Panc1 (cell line): ENCODE results near the gene DUOXA1. TPM values are rescaled to one million over a fixed set of nuclear protein-coding genes. Genes with fewer than 3 reads are reported as not detected.
"Not testable (repeated sequence)": the region's sequence is repeated elsewhere in the genome, so short reads cannot be mapped to it uniquely, and the experiment has no call there.

ENCODE experiments used
- ATAC-seq: fragments of 200-7000 bp; cut with Tn5 transposase; 2 replicates; pipeline ENCODE4 v1.9.1; 2020; ENCODE audit warnings: mild to moderate bottlenecking, moderate library complexity
- BruUV-seq: library from RNA; stranded (reverse); fragments of 400-500 nt; replicated peaks from 2 replicates; lab custom pipeline; 2021; lab: Mats Ljungman, UMichigan
- CTCF ChIA-PET: fragments of 300-600 bp; sonication (Branson Sonifier 250); formaldehyde crosslinking; loops from one replicate; lab custom pipeline; 2022; ENCODE audit warnings: antibody characterized with exemption; lab: Charles Lee
- POLR2A ChIA-PET: fragments of 300-600 bp; sonication (Branson Sonifier 250); formaldehyde crosslinking; loops from one replicate; lab custom pipeline; 2022; ENCODE audit warnings: antibody characterized with exemption; lab: Charles Lee
- DNase-seq: peaks from one replicate; pipeline ENCODE4 v3.0.0-alpha.2; 2010; ENCODE audit warnings: low read depth, low spot score
- H3K27ac ChIP-seq: 2 replicates; pipeline ENCODE4 v1.5.1; 2011; ENCODE audit warnings: mild to moderate bottlenecking, low read length, inconsistent platforms
- H3K27me3 ChIP-seq: fragments of 200-500 bp; sonication (Bioruptor generic); 2 replicates; pipeline ENCODE4 v1.6.0; 2014; ENCODE audit warnings: low read length, inconsistent platforms; ENCODE audit not compliant: control insufficient read depth, insufficient read depth
- H3K36me3 ChIP-seq: fragments of 200-500 bp; sonication (Bioruptor generic); 2 replicates; pipeline ENCODE4 v1.5.1; 2014; ENCODE audit warnings: inconsistent platforms, mild to moderate bottlenecking, low read length, moderate library complexity; ENCODE audit not compliant: control insufficient read depth, insufficient read depth
- H3K4me1 ChIP-seq: 2 replicates; pipeline ENCODE4 v1.5.1; 2011; ENCODE audit warnings: inconsistent platforms, mild to moderate bottlenecking, low read length, moderate library complexity; ENCODE audit not compliant: control insufficient read depth, insufficient read depth
- H3K4me3 ChIP-seq, 2 experiments: 2 replicates each; pipeline ENCODE4 v1.5.1; 2011 to 2012; ENCODE audit warnings: low read depth in 2 of 2, low read length in 2 of 2, mild to moderate bottlenecking in 2 of 2, inconsistent platforms in 1 of 2, moderate library complexity in 1 of 2
- H3K9me3 ChIP-seq: fragments of 200-500 bp; sonication (Bioruptor generic); 2 replicates; pipeline ENCODE4 v1.5.1; 2014; ENCODE audit warnings: low read depth, mild to moderate bottlenecking, inconsistent platforms, low read length, moderate library complexity; ENCODE audit not compliant: control insufficient read depth, insufficient read depth
- in situ Hi-C: cut with HindIII; loops from 2 replicates; pipeline ENCODE4 v1.10.0; 2016; ENCODE audit warnings: low sequenced_read_pairs, low pct_unique_long_range_greater_than_20kb
- intact Hi-C: fragments of 100-400 bp; cut with micrococcal nuclease; formaldehyde crosslinking; loops from one replicate; pipeline ENCODE4 v1.10.0; 2022; ENCODE audit not compliant: unreplicated experiment
- total RNA-seq: library from RNA; stranded (reverse); gene quantifications from one replicate; pipeline ENCODE4 v1.2.1, GENCODE V29; 2021; ENCODE audit not compliant: unreplicated experiment

Gene DUOXA1
- total RNA-seq, 1 experiment from 2014 or later: not detected

- BruUV-seq, H3K27me3 ChIP-seq, DNase-seq, H3K4me3 ChIP-seq, H3K27ac ChIP-seq, H3K4me1 ChIP-seq, POLR2A ChIA-PET, in situ Hi-C loops, H3K9me3 ChIP-seq, ATAC-seq, intact Hi-C loops, CTCF ChIA-PET, H3K36me3 ChIP-seq: not testable (repeated sequence)
Measured at GRCh38 chr15:45079628-45080246, 49.9 kb downstream of the DUOXA1 start.

DNA sequence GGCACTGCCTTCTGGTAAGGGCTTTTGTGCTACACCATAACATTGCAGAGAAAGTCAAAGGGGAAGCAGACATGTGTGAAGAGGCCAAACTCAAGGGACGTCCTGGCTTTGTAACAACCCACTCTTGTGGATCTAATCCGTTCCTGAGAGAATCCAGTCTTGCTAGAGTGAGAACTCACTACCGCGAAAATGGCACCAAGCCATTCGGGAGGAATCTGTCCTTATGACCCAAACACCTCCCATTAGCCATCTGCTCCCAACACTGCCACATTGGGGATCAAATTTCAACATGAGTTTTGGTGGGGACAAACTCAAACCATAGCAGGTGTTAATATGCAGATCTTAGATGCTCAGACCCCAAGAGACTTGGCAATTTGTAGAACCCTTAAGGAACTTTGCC, 50.5 kb downstream of the DUOXA1 start:
- BruUV-seq, H3K27me3 ChIP-seq, DNase-seq, H3K9me3 ChIP-seq, H3K36me3 ChIP-seq, H3K27ac ChIP-seq, H3K4me3 ChIP-seq, intact Hi-C loops, in situ Hi-C loops, ATAC-seq, H3K4me1 ChIP-seq, CTCF ChIA-PET: not testable (repeated sequence)
- POLR2A ChIA-PET: interaction anchor here (0.6 kb wide), 1 partner anchor 82 kb away, joined by 10 read pairs; no protein-coding TSS in a partner anchor

DNA sequence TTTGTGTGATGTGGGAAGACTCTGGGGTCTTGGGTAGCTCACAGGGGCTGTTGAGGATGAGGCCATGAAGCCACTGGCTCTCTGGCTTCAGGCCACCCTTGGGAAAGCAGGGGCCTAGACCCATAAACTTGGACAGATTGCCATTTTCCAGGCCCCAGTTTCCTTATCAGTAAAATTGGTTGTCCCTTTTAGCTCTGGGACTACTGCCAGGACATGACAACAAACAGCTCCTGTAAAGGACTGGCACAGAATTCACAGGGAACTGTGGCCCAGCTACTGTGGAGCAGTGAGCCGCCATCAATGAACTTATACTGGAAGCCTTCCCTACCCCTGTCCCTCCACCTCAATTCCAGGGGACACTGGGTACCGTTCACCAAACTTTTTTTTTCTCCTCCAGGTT, 52.3 kb downstream of the DUOXA1 start:
- H3K4me3 ChIP-seq, BruUV-seq, ATAC-seq, intact Hi-C loops, CTCF ChIA-PET, in situ Hi-C loops, H3K4me1 ChIP-seq, H3K27me3 ChIP-seq, H3K27ac ChIP-seq, H3K36me3 ChIP-seq, H3K9me3 ChIP-seq, POLR2A ChIA-PET, DNase-seq: not testable (repeated sequence)

DNA sequence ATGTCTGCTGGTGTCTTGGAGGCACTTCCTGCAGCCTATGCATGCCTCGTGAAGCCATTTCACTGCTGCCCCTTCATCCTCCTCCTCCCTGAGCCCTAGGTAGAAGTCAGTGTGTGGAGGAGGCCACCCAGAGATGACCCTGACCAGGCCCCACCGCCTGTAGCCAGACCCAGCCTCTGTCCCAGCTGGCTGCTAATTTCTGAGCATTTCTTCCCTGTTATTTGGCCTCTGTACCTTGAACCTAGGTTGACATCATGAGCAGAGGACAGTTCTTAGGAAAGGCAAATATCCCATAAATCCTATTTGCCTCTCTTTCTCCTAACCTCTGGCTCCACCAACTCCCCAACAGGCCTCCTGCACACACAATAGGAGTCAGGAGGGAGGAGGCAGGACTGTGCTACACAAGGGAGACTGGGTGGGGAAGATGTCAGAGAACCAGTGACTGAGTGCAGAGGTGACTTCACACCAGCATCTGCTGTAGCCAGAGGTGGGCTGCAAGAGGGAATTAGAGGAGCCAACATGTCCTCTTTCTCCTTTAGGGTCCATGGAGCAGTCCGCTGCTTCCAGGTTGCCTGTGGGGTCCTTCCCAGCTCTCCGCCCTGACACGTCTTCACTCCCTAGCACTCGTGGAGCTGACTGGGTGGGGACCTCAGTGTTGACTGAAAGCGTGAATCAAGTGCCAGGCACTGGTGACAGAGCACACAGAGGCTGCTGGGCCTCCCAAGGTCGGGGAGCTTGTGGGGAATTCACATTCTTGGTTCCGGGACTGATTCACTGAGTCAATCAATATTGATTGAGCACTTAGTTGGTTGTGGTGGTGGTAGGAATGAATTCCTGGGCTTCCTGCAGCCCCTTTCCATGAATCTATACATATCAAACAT, 54.0 kb downstream of the DUOXA1 start:
- CTCF ChIA-PET, H3K27ac ChIP-seq, H3K9me3 ChIP-seq, H3K4me1 ChIP-seq, H3K36me3 ChIP-seq, H3K4me3 ChIP-seq, DNase-seq, H3K27me3 ChIP-seq, in situ Hi-C loops, POLR2A ChIA-PET, BruUV-seq, intact Hi-C loops: not testable (repeated sequence)
- peak; percentile 54; the same call in 1 of the 2 replicates for ATAC-seq

DNA sequence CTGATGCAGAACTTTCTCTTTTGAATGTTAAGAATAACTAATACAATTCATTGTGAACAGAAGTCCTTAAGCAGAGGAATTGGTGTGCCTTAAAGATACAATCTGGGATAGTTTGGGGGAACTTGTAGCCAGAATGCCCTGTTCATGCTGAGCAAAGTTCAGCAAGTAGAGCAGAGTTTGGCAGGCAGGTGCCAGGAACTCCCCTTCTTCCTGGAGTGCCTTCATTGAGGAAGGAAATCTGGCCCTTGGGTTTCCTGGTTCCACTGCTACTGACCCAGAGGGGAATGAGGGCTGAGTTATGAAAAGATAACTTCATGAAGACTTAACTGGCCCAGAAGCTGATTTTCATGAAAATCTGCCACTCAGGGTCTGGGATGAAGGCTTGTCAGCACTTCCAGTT, 56.1 kb downstream of the DUOXA1 start:
- CTCF ChIA-PET, BruUV-seq, ATAC-seq, H3K27ac ChIP-seq, POLR2A ChIA-PET, intact Hi-C loops, in situ Hi-C loops, DNase-seq, H3K9me3 ChIP-seq, H3K4me3 ChIP-seq, H3K4me1 ChIP-seq, H3K36me3 ChIP-seq, H3K27me3 ChIP-seq: not testable (repeated sequence)

DNA sequence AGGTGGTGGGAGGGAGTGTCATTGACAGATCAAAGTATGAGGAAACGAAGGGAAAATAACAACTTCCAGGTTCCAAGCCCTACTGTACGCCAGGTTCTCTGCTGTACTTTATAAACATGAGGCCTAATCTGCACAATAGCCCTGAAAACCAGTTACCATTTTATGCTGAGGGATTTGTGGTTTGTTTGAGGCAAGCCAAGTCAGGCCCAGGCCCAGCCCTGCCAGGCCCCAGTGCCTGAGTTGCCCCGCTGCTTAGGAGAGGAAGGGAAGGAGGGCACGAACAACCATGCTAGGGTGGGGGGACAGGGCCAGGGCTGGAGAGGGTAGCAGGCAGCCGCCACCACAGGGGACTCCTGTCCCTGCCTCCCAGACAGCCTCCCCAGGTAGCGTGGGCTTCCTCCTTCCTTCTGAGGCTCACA, 59.7 kb downstream of the DUOXA1 start:
- intact Hi-C loops, POLR2A ChIA-PET, H3K4me1 ChIP-seq, in situ Hi-C loops, ATAC-seq, CTCF ChIA-PET, H3K36me3 ChIP-seq, H3K27me3 ChIP-seq, H3K27ac ChIP-seq, H3K4me3 ChIP-seq, BruUV-seq, DNase-seq, H3K9me3 ChIP-seq: not testable (repeated sequence)
